Astrocyte (in vitro differentiated cells and primary cell): ENCODE measurements around the gene SDHAF3. TPM values are rescaled to one million over a fixed set of nuclear protein-coding genes. Genes with fewer than 3 reads are reported as not detected.

Source experiments
- DNase-seq: peaks from one replicate; pipeline ENCODE4 v3.0.0-alpha.2; 2010; ENCODE audit warnings: low read depth
- FAIRE-seq: peaks from 2 replicates; lab custom pipeline; 2011; peaks lifted over from hg19 to GRCh38; lab: Jason Lieb, UNC
- H2AFZ ChIP-seq: 2 replicates; pipeline ENCODE4 v1.6.0; 2012; ENCODE audit warnings: low read depth, low read length, inconsistent platforms
- H3K27ac ChIP-seq: 2 replicates; pipeline ENCODE4 v1.5.1; 2011; ENCODE audit warnings: low read depth, low read length, inconsistent platforms
- H3K27me3 ChIP-seq: 2 replicates; pipeline ENCODE4 v1.6.0; 2011; ENCODE audit warnings: low read length, inconsistent platforms; ENCODE audit not compliant: insufficient read depth
- H3K36me3 ChIP-seq: 2 replicates; pipeline ENCODE4 v1.5.1; 2011; ENCODE audit warnings: low read length, inconsistent platforms; ENCODE audit not compliant: insufficient read depth
- H3K4me1 ChIP-seq: 2 replicates; pipeline ENCODE4 v1.5.1; 2011; ENCODE audit warnings: low read length, inconsistent platforms; ENCODE audit not compliant: insufficient read depth
- H3K4me2 ChIP-seq: 2 replicates; pipeline ENCODE4 v1.6.0; 2012; ENCODE audit warnings: low read length, inconsistent platforms
- H3K4me3 ChIP-seq: 2 replicates; pipeline ENCODE4 v1.5.1; 2011; ENCODE audit warnings: low read depth, mild to moderate bottlenecking, low read length, inconsistent platforms; ENCODE audit not compliant: insufficient read depth
- H3K79me2 ChIP-seq: 2 replicates; pipeline ENCODE4 v1.6.0; 2012; ENCODE audit warnings: mild to moderate bottlenecking, low read length, inconsistent platforms; ENCODE audit not compliant: insufficient read depth
- H3K9ac ChIP-seq: 2 replicates; pipeline ENCODE4 v1.6.0; 2012; ENCODE audit warnings: mild to moderate bottlenecking, low read length, inconsistent platforms
- H3K9me3 ChIP-seq: 2 replicates; pipeline ENCODE4 v1.5.1; 2012; ENCODE audit warnings: low read depth, mild to moderate bottlenecking, low read length, inconsistent platforms; ENCODE audit not compliant: insufficient read depth
- H4K20me1 ChIP-seq: 2 replicates; pipeline ENCODE4 v1.6.0; 2012; ENCODE audit warnings: low read length, inconsistent platforms; ENCODE audit not compliant: insufficient read depth
- H3K27ac Mint-ChIP-seq: one replicate; pipeline ENCODE4 v1.8.0; 2021; ENCODE audit warnings: mild to moderate bottlenecking, mixed read lengths; ENCODE audit not compliant: unreplicated experiment
- H3K27me3 Mint-ChIP-seq: one replicate; pipeline ENCODE4 v1.8.0; 2021; ENCODE audit warnings: low read depth, mixed read lengths; ENCODE audit not compliant: unreplicated experiment
- H3K36me3 Mint-ChIP-seq: one replicate; pipeline ENCODE4 v1.8.0; 2021; ENCODE audit warnings: low read depth, mixed read lengths; ENCODE audit not compliant: unreplicated experiment
- H3K4me1 Mint-ChIP-seq: one replicate; pipeline ENCODE4 v1.8.0; 2021; ENCODE audit warnings: low read depth, mixed read lengths; ENCODE audit not compliant: unreplicated experiment
- H3K4me3 Mint-ChIP-seq: one replicate; pipeline ENCODE4 v1.8.0; 2021; ENCODE audit warnings: mild to moderate bottlenecking, moderate library complexity, mixed read lengths; ENCODE audit not compliant: unreplicated experiment
- H3K9me3 Mint-ChIP-seq: one replicate; pipeline ENCODE4 v1.8.0; 2021; ENCODE audit warnings: mild to moderate bottlenecking, mixed read lengths; ENCODE audit not compliant: unreplicated experiment
- CTCF ChIP-seq: IDR thresholded peaks from 2 replicates; pipeline ENCODE4 v1.5.1; 2011; ENCODE audit warnings: low read depth, mild to moderate bottlenecking, inconsistent platforms, low read length, moderate library complexity; ENCODE audit not compliant: insufficient read depth
- EZH2 ChIP-seq: IDR thresholded peaks from 2 replicates; pipeline ENCODE4 v1.6.1; 2012; ENCODE audit warnings: mild to moderate bottlenecking, low read length, inconsistent platforms; ENCODE audit not compliant: insufficient read depth
- total RNA-seq: library from RNA; stranded (reverse); gene quantifications from 2 replicates; pipeline ENCODE4 v1.2.1, GENCODE V29; 2021

The SDHAF3 gene
- total RNA-seq, 1 donor from 2014 or later = 10.8 TPM

DNA sequence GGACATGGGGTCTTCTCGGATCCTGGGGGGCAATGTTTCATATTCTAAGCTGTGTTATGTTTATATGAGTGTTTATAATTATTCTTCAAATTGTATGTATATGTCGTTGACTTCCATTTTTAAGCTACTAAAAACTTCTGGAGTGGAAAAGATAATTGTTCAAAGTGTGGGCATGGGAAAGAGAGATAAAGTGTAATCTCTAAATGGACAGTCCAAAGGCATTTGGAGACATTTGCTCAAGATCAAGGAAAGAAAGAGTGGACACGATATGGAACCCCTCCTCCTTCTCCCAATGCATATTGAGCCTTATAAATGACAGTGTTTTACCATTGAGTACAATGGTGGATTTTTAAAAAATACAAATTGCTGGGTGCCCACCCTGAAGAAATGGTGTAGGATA is 81.1 kb downstream of the SDHAF3 start:
- Mint-ChIP-seq H3K9me3 (peaks cover 4% of the 10 kb centered on the region), H3K27me3 (no peaks in the 10 kb centered on the region), H3K4me1 (no peaks in the 10 kb centered on the region), H3K27ac (no peak overlapping the region), H3K4me3 (no peak overlapping the region), H3K36me3 (no peaks in the 10 kb centered on the region)
- no peak overlapping the region for H2AFZ ChIP-seq
- no peaks in the 10 kb centered on the region for H3K4me1 ChIP-seq
- DNase-seq = no peak
- no peaks in the 10 kb centered on the region for H3K79me2 ChIP-seq
- TF ChIP-seq EZH2 = no peak
- TF ChIP-seq CTCF = no peak
- H3K27ac ChIP-seq = no peak overlapping the region
- H3K9ac ChIP-seq = no peak overlapping the region
- peaks cover 2% of the 10 kb centered on the region for H3K27me3 ChIP-seq
- no peak overlapping the region for H3K4me2 ChIP-seq
- FAIRE-seq = no peak
- no peaks in the 10 kb centered on the region for H3K9me3 ChIP-seq
- no peaks in the 10 kb centered on the region for H3K36me3 ChIP-seq
- H3K4me3 ChIP-seq = no peak overlapping the region
- H4K20me1 ChIP-seq = no peaks in the 10 kb centered on the region

GRCh38 chr7:97200018-97200417 is 82.5 kb downstream of the SDHAF3 start:
- no peak overlapping the region for H2AFZ ChIP-seq
- no peak for DNase-seq
- H3K4me3 ChIP-seq = no peak overlapping the region
- H3K4me3 Mint-ChIP-seq = no peak overlapping the region
- H3K27me3 ChIP-seq = peaks cover 2% of the 10 kb centered on the region
- no peak overlapping the region for H3K27ac ChIP-seq
- no peaks in the 10 kb centered on the region for H3K36me3 Mint-ChIP-seq
- no peak overlapping the region for H3K9ac ChIP-seq
- H3K9me3 ChIP-seq = no peaks in the 10 kb centered on the region
- no peak overlapping the region for H3K4me2 ChIP-seq
- no peaks in the 10 kb centered on the region for H4K20me1 ChIP-seq
- H3K36me3 ChIP-seq = no peaks in the 10 kb centered on the region
- H3K9me3 Mint-ChIP-seq = peaks cover 3% of the 10 kb centered on the region
- H3K27ac Mint-ChIP-seq = no peak overlapping the region
- H3K4me1 Mint-ChIP-seq = no peaks in the 10 kb centered on the region
- no peaks in the 10 kb centered on the region for H3K27me3 Mint-ChIP-seq
- TF ChIP-seq CTCF = no peak
- no peak for TF ChIP-seq EZH2
- no peak for FAIRE-seq
- H3K79me2 ChIP-seq = no peaks in the 10 kb centered on the region
- no peaks in the 10 kb centered on the region for H3K4me1 ChIP-seq

GRCh38 chr7:97203957-97204356 is 86.5 kb downstream of the SDHAF3 start:
- no peaks in the 10 kb centered on the region for H4K20me1 ChIP-seq
- H3K27ac Mint-ChIP-seq = no peak overlapping the region
- DNase-seq (no peak), FAIRE-seq (no peak)
- peaks cover 2% of the 10 kb centered on the region for H3K27me3 ChIP-seq
- no peak for TF ChIP-seq CTCF
- TF ChIP-seq EZH2 = no peak
- H3K27ac ChIP-seq = no peak overlapping the region
- H3K4me3 ChIP-seq = no peak overlapping the region
- no peaks in the 10 kb centered on the region for H3K79me2 ChIP-seq
- H3K4me3 Mint-ChIP-seq = no peak overlapping the region
- H3K36me3 Mint-ChIP-seq = no peaks in the 10 kb centered on the region
- no peak overlapping the region for H2AFZ ChIP-seq
- no peaks in the 10 kb centered on the region for H3K4me1 Mint-ChIP-seq
- no peaks in the 10 kb centered on the region for H3K27me3 Mint-ChIP-seq
- no peaks in the 10 kb centered on the region for H3K9me3 Mint-ChIP-seq
- H3K9me3 ChIP-seq = no peaks in the 10 kb centered on the region
- no peak overlapping the region for H3K9ac ChIP-seq
- no peaks in the 10 kb centered on the region for H3K36me3 ChIP-seq
- H3K4me1 ChIP-seq = no peaks in the 10 kb centered on the region
- no peak overlapping the region for H3K4me2 ChIP-seq
